ENCODE results near the gene YWHAG.

The YWHAG gene

GRCh38 chr7:76285604-76286374, 73.0 kb downstream of the YWHAG start:
- H3K4me3 ChIP-seq (ENCODE audit: low read depth, low read length): no peak overlapping the region
- DNase-seq (ENCODE audit: low read depth, low spot score): no peak
- TF ChIP-seq, protein P1, sequence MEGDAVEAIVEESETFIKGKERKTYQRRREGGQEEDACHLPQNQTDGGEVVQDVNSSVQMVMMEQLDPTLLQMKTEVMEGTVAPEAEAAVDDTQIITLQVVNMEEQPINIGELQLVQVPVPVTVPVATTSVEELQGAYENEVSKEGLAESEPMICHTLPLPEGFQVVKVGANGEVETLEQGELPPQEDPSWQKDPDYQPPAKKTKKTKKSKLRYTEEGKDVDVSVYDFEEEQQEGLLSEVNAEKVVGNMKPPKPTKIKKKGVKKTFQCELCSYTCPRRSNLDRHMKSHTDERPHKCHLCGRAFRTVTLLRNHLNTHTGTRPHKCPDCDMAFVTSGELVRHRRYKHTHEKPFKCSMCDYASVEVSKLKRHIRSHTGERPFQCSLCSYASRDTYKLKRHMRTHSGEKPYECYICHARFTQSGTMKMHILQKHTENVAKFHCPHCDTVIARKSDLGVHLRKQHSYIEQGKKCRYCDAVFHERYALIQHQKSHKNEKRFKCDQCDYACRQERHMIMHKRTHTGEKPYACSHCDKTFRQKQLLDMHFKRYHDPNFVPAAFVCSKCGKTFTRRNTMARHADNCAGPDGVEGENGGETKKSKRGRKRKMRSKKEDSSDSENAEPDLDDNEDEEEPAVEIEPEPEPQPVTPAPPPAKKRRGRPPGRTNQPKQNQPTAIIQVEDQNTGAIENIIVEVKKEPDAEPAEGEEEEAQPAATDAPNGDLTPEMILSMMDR (IDR thresholded peaks at IDR 0.05; ENCODE audit: low read depth, low read length): no peak
- in situ Hi-C loops (cut with HindIII; ENCODE audit: low sequenced_read_pairs): no loop called here

DNA sequence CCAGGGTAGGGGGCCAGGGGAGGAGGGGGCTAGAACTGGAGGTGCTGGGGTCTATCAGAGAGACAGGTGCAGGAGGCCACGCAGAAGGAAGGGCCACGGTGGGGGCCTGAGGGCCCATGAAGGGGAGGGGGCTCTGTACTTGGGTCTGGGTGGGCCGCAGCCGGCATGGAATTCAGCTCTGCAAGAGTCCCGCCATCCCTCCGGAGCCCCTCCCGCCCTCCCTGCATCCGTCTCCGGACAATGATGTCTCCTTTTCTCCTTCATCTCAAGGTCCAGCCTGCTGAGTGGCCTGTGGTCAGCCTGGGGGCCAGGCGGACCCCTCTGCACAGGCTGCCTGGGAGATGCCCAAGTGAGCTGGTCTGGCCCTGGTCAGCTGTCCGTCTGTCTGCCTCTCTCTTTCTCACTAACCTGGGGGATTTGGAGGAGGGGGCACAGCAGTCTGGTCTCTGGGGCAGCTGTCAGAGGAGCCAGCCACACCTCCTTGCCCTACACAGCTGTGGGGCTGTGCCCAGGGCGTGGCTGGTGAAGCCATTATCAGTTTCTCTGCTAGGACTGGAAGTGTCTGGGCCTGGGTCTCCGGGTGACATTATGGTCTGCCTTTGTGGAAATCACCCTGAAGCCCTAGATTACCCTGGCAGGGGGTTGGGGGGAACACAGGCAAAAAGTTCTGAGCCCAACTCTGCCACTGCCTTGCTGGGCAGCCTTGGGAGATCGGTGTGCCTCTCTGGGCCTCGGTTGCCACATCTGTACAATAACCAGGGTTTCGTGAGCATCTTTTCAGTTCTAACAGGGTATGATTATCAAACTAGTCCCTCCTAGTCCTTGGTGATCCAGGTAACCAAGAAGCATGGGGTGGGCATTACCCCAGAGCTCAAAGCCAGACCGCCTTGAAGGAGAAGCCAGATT, 75.3 kb downstream of the YWHAG start:
- DNase-seq (ENCODE audit: low read depth, low spot score): no peak
- TF ChIP-seq, protein P1 (IDR thresholded peaks at IDR 0.05; ENCODE audit: low read depth, low read length): no peak
- H3K4me3 ChIP-seq (ENCODE audit: low read depth, low read length): no peak overlapping the region
- in situ Hi-C loops (cut with HindIII; ENCODE audit: low sequenced_read_pairs): no loop called here

DNA sequence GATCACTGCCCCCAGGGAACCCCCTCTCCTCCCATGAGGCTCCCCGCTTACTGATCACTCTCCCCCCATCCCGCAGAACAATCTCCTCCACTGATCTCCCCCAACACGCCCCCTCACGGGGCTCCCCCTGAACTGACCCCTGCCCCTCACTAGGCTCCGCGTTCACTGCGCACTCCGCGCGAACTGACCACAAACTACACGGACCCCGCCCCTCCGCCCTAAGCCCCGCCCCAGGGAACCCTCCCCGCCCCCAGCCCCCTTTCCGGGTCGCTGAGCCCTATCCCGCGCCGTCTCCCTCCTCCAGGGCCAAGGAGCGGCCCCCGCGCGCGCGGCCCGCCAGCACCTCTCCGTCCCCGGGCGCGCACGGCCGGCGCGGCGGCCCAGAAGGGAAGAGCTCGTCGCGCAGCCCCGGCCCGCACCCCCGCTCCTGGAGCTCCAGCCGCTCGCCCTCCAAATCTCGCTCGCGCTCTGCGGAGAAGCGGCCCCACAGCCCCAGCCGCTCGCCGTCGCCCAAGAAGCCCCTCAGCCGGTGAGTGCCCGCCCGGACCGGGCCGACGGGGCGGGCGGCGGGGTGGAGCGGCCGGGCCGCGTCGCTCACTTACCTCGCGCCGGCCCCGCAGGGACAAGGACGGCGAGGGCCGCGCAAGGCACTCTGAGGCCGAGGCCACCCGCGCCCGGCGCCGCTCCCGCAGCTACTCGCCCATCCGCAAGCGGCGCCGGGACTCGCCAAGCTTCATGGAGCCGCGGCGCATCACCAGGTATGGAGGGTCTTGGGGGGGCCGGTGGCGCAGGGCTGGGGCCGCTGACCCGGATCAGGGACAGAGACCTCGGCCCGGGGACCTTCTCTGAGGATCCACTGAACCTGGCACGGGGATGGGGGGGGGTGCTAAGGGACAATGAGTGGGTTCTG, 76.2 kb downstream of the YWHAG start:
- in situ Hi-C loops (cut with HindIII; ENCODE audit: low sequenced_read_pairs): no loop called here
- TF ChIP-seq, protein P1 (IDR thresholded peaks at IDR 0.05; ENCODE audit: low read depth, low read length): no peak

DNA sequence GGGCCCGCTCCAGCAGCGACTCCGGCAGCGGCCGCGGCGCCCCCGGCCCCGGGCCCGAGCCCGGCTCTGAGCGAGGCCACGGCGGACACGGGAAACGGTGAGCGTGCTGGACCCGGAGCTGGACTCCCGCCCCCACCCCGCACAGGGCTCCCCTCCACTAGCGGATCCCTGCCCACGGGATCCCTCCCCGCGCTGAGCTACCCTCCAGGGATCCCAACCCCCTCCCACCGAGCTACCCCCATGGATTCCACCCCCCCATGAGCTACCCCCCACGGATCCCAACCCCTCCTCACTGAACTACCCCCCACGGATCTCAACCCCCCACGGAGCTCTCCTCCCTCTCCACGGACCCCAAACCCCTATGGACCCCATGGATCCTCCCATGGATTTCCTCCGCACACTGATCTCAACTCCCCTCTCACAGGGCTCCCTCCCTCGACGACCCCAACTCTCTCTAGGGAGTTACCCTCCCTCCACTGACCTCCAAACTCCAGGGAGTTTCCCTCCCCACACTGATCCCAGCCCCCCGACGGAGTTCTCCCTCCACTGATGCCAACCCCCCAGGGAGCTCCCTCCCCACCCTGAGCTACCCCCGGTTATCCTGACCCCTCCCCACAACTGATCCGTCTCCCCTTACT, 77.0 kb downstream of the YWHAG start:
- peak overlapping the region; percentile 20 for H3K4me3 ChIP-seq (ENCODE audit: low read depth, low read length)
- no peak for DNase-seq (ENCODE audit: low read depth, low spot score)
- TF ChIP-seq, protein P1 (IDR thresholded peaks at IDR 0.05; ENCODE audit: low read depth, low read length): no peak
- in situ Hi-C loops (cut with HindIII; ENCODE audit: low sequenced_read_pairs): no loop called here

More for the DNA sequence above, 76.2 kb downstream of the YWHAG start:
- DNase-seq (ENCODE audit: low read depth, low spot score): no peak
- peak overlapping the region; percentile 20 for H3K4me3 ChIP-seq (ENCODE audit: low read depth, low read length)

DNA sequence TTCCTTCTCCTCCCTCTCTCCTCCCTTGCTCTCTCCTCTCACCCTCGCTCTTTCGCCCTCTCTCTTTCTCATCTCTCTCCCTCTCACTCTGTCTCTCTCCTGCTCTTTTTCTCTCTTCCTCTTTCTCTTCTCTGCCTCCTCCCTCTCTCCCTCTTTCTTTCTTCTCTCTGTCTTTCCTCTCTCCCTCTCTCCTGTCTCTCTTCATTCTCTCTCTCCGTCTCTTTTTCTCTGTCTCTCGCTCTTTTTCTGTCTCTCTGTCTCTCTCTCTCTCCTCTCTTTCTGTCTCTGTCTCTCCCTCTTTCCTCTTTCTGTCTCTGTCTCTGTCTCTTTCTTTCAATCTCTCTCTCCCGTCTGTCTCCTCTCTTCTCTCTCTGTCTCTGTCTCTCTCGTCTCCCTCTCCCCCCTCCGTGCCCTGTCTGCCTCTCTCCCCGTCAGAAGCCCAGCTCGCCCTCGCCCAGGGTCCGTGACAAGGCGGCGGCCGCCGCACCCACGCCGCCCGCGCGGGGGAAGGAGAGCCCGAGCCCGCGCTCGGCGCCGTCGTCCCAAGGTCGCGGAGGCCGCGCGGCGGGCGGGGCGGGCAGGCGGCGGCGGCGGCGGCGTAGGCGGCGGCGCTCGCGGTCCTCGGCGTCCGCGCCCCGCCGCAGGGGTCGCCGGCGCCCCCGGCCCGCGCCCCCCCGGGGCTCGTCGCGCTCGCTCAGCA, 77.6 kb downstream of the YWHAG start:
- in situ Hi-C loops (cut with HindIII; ENCODE audit: low sequenced_read_pairs): no loop called here
- DNase-seq (ENCODE audit: low read depth, low spot score): no peak
- TF ChIP-seq, protein P1 (IDR thresholded peaks at IDR 0.05; ENCODE audit: low read depth, low read length): no peak
- H3K4me3 ChIP-seq (ENCODE audit: low read depth, low read length): peak overlapping the region; percentile 7

All from astrocyte of the spinal cord (primary cell).